ENCODE measurements around the gene TESK2.
A peak's percentile ranks its signal among the peaks of the same experiment; 100 is the strongest.
"Not testable (repeated sequence)": the region's sequence is repeated elsewhere in the genome, so short reads cannot be mapped to it uniquely, and the experiment has no call there.

Gene TESK2

DNA sequence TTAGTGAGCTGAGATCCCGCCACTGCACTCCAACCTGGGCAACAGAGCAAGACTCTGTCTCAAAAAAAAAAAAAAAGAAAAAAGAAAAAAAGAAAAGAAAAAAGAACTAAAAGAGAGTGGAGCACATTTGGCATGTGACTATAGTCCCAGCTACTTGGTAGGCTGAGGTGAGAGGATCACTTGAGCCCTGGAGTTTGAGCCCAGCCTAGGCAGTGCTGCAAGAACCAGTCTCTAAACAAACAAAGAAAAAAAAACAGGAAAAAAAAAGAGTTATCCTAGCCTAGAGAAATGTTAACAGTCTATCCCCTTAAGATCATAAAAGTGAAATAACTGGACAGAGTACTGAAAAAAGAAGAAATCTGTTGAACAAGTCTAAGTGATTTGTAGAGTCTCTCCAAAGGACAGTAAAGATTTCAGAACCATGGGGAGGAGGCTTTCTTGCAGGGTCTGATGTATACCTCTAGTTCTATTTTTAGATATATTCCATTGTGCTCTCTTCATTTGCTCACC lies 35.2 kb upstream of the TESK2 start:
- TF ChIP-seq, protein P1, sequence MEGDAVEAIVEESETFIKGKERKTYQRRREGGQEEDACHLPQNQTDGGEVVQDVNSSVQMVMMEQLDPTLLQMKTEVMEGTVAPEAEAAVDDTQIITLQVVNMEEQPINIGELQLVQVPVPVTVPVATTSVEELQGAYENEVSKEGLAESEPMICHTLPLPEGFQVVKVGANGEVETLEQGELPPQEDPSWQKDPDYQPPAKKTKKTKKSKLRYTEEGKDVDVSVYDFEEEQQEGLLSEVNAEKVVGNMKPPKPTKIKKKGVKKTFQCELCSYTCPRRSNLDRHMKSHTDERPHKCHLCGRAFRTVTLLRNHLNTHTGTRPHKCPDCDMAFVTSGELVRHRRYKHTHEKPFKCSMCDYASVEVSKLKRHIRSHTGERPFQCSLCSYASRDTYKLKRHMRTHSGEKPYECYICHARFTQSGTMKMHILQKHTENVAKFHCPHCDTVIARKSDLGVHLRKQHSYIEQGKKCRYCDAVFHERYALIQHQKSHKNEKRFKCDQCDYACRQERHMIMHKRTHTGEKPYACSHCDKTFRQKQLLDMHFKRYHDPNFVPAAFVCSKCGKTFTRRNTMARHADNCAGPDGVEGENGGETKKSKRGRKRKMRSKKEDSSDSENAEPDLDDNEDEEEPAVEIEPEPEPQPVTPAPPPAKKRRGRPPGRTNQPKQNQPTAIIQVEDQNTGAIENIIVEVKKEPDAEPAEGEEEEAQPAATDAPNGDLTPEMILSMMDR (IDR thresholded peaks at IDR 0.05; ENCODE audit: control insufficient read depth, insufficient read depth, low read depth, low read length, missing control alignments), result no peak
- H3K4me3 ChIP-seq (ENCODE audit: control insufficient read depth, low read depth, low read length), result no peak overlapping the region
- DNase-seq (ENCODE audit: low read depth), result no peak

DNA sequence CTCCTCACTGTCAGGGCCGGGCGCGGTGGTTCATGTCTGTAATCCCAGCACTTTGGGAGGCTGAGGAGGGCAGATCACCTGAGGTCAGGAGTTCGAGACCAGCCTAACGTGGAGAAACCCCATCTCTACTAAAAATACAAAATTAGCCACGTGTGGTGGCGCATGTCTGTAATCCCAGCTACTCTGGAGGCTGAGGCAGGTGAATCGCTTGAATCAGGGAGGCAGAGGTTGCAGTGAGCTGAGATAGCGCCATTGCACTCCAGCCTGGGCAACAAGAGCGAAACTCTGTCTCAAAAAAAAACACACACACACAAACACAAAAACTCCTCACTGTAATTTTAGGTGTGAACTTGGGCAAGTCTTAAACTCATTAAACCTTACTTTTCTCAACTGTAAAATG lies 33.0 kb upstream of the TESK2 start:
- not testable (repeated sequence) for H3K4me3 ChIP-seq (ENCODE audit: control insufficient read depth, low read depth, low read length); DNase-seq (ENCODE audit: low read depth)

DNA sequence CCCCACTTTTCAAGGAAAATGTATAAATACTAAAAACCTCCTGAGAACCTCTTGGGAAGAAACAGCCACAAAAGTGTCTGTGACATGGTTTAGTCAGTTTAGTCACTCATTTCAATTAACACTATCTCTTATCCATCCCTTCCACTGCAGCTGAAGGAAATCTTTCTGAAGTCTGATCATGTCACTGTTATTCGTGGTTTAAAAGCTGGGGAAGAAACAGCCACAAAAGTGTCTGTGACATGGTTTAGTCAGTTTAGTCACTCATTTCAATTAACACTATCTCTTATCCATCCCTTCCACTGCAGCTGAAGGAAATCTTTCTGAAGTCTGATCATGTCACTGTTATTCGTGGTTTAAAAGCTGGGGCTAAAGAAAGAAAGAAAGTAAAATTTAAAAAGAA lies 32.6 kb upstream of the TESK2 start:
- DNase-seq (ENCODE audit: low read depth), result not testable (repeated sequence)

DNA sequence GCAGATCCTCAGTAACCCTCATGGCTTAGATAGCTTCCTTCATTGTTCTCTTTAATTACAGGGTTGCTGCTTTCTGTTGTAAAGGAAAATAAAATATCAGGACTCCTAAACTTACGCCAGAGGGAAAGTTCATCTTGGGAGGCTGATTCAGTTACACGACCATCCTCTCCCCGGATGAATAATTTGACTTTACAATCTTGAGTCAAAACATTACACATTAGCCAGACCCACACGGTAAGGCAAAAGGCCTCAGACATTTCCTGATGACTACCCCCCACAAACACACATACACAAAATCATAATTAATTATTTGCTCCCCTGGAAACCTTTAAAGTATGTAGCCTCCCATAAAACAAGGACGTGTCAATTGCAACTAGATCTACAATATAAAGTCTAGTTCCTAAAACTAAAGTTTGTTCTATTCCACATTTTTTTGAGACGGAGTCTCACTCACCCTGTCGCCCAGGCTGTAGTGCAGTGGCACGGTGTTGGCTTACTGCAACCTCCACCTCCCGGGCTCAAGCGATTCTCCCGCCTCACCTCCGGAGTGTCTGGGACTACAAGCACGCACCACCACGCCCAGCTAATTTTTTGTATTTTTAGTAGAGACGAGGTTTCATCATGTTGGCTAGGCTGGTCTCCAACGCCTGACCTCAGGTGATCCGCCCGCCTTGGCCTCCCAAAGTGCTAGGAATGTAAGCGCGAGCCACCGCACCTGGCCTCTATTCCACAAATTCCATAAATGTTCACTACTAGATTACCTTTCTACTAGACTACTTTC lies 31.6 kb upstream of the TESK2 start:
- H3K4me3 ChIP-seq (ENCODE audit: control insufficient read depth, low read depth, low read length), result peak overlapping the region; percentile 93
- no peak for DNase-seq (ENCODE audit: low read depth)
- TF ChIP-seq, protein P1 (IDR thresholded peaks at IDR 0.05; ENCODE audit: control insufficient read depth, insufficient read depth, low read depth, low read length, missing control alignments), result no peak

More for the DNA sequence above, 32.6 kb upstream of the TESK2 start:
- H3K4me3 ChIP-seq (ENCODE audit: control insufficient read depth, low read depth, low read length), result not testable (repeated sequence)

DNA sequence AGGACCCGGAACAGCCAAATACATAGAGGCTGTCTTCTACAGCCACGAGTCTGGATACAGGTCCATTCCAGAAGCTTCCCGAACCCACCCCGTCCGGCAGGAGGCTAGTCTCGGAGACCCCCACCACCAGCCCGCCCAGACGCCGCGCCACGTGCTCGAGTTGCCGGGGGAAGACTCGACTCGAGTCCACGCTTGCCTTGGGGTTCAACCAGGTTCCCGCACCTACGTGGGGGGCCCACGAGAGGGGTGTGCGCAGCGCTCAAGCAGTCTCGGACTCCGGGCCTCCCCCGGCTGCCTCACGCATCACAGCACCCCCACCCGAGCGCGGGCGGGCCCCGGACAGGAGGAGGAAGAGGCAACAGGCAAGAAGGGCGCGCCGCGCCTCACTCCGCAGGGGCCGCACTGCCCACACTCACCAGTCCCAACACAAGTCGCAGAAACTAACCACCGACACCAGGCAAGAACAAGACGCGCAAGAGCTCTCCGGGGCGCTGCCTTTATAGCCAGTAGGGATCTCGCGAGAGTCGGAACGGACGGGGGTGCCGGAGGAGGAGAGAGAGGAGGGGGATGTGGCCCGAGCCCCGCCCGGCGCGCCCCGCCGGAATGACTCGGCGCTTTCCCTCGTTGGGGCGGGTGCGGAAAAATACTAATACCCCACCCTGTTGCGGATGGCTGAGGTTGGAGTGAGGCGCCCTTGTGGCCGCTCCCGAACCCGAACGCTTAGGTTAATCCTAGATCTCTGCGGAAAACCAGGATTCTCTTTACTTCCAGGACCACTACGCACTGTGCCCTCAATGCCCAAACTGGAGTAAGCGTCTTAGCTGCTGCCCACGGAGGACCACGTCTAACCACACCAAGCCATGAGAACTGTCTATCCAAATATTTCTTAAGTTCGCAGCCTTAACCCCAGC lies 30.7 kb upstream of the TESK2 start, which contains the start of gene PRDX1:
Gene PRDX1, minus strand, starts transcription at position 472 of the 911 bp plus-strand sequence. CDS start 2,841 bp downstream, outside the sequence.
- TF ChIP-seq, protein P1 (IDR thresholded peaks at IDR 0.05; ENCODE audit: control insufficient read depth, insufficient read depth, low read depth, low read length, missing control alignments), result no peak
- H3K4me3 ChIP-seq (ENCODE audit: control insufficient read depth, low read depth, low read length), result peak within 1 kb of the TSS; percentile 93

DNA sequence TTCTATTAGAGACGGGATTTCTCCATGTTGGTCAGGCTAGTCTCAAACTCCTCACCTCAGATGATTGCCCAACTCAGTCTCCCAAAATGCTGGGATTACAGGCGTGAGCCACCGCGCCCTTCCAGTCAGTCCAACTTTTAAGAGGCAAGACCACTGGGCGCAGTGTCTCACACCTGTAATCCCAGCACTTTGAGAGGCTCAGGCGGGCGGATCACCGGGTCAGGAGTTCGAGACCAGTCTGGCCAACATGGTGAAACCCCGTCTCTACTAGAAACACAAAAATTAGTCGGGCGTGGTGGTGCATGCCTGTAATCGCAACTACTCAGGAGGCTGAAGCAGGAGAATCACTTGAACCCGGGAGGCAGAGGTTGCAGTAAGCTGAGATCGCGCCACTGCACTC lies 28.8 kb upstream of the TESK2 start:
- DNase-seq (ENCODE audit: low read depth), result not testable (repeated sequence)
- H3K4me3 ChIP-seq (ENCODE audit: control insufficient read depth, low read depth, low read length), result peak overlapping the region; percentile 5; the same call in 1 of the 2 replicates

More for the DNA sequence above, 30.7 kb upstream of the TESK2 start, which contains the start of gene PRDX1:
- peak; percentile 84 for DNase-seq (ENCODE audit: low read depth)

DNA sequence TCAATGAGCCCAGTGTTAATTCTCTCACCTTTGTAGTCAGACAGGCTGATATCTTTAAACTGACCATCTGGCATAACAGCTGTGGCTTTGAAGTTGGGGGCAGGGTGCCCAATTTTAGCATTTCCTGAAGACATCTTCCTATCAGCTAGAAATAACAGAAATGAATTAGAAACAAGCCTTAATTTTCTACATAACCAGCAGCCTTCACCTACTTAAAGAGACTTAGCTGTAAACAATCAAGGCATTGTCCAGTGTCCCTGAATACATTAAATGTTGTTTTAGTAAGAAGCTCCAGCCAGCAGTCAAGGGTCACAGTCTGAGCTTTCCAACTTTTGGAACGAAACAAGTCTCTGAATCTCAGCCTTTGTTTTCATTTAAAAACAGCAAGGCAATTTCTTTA lies 27.9 kb upstream of the TESK2 start:
- no peak overlapping the region for H3K4me3 ChIP-seq (ENCODE audit: control insufficient read depth, low read depth, low read length)
- no peak for DNase-seq (ENCODE audit: low read depth)
- TF ChIP-seq, protein P1 (IDR thresholded peaks at IDR 0.05; ENCODE audit: control insufficient read depth, insufficient read depth, low read depth, low read length, missing control alignments), result no peak

DNA sequence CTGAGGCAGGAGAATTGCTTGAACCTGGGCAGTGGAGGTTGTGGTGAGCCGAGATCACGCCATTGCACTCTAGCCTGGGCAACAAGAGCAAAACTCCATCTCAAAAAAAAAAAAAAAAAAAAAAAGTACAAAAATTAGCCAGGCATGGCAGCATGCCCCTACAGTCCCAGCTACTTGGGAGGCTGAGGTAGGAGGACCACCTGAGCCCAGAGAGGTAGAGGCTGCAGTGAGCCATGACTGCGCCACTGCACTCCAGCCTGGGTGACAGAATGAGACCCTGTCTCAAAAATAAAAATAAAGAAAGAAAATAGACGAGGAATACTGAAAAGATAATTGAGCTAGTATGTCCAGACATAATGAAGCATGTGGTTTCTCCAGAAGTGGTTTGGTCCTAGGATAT lies 27.4 kb upstream of the TESK2 start:
- not testable (repeated sequence) for DNase-seq (ENCODE audit: low read depth); H3K4me3 ChIP-seq (ENCODE audit: control insufficient read depth, low read depth, low read length)
